K562 (cell line): ENCODE measurements around the gene MEX3D. TPM values are rescaled to one million over a fixed set of nuclear protein-coding genes. Genes with fewer than 3 reads are reported as not detected.

Experiments used
- ATAC-seq: fragments of 200-7000 bp; cut with Tn5 transposase; 3 replicates; pipeline ENCODE4 v1.9.1; 2020; ENCODE audit warnings: moderate library complexity
- BruUV-seq: library from RNA; stranded (reverse); fragments of 400-500 nt; replicated peaks from 2 replicates; lab custom pipeline; 2021; lab: Mats Ljungman, UMichigan
- CTCF ChIA-PET: fragments of 300-600 bp; formaldehyde crosslinking; extraction: SDS; loops from one replicate; lab custom pipeline; 2021; ENCODE audit warnings: low intra/inter-chr PET ratio; lab: Yijun Ruan, JAX
- POLR2A ChIA-PET: fragments of 300-600, 350-650 bp; sonication (Branson Sonifier 250); formaldehyde crosslinking; extraction: SDS; loops from one replicate; lab custom pipeline; 2021; ENCODE audit warnings: antibody characterized with exemption, inconsistent platforms; lab: Yijun Ruan, JAX
- DNase-seq, 4 experiments: peaks; one replicate each; pipeline versions ENCODE4 v3.0.0 to v3.0.0-alpha.2; 2011 to 2018; ENCODE audit warnings: low spot score in 3 of 4, mixed read lengths in 3 of 4; ENCODE audit errors: extremely low read depth in 1 of 4
- FAIRE-seq: peaks from 2 replicates; lab custom pipeline; 2011; peaks lifted over from hg19 to GRCh38; lab: Jason Lieb, UNC
- H2AFZ ChIP-seq: 2 replicates; pipeline ENCODE4 v1.6.0; 2011; ENCODE audit warnings: low read depth, low read length, control low read depth, inconsistent platforms
- H3K27ac ChIP-seq: fragments of 200-600 bp; 3 replicates; pipeline ENCODE4 v1.8.0; 2011; ENCODE audit warnings: low read depth, mild to moderate bottlenecking, control low read depth, inconsistent platforms, low read length, moderate library complexity, mixed read lengths; ENCODE audit errors: extremely low read depth
- H3K27me3 ChIP-seq, 2 experiments: fragments of 300-600 bp in 1 of 2; 2 replicates in 1 of 2; 3 replicates in 1 of 2; pipeline versions ENCODE4 v1.6.0 to v1.8.0; 2011; ENCODE audit warnings: inconsistent platforms in 2 of 2, low read length in 2 of 2, mild to moderate bottlenecking in 1 of 2, mixed read lengths in 1 of 2, moderate library complexity in 1 of 2; ENCODE audit not compliant: control insufficient read depth in 2 of 2, insufficient read depth in 2 of 2
- H3K36me3 ChIP-seq: fragments of 300-600 bp; 3 replicates; pipeline ENCODE4 v1.8.0; 2011; ENCODE audit warnings: mild to moderate bottlenecking, low read length, inconsistent platforms; ENCODE audit not compliant: control insufficient read depth, insufficient read depth
- H3K4me1 ChIP-seq, 2 experiments: fragments of 200-600 bp in 1 of 2; replicated peaks in 1 of 2; 2 replicates in 1 of 2; 3 replicates in 1 of 2; pipeline versions ENCODE4 v1.5.1 to v1.8.0; 2011; ENCODE audit warnings: inconsistent platforms in 2 of 2, low read length in 2 of 2, mild to moderate bottlenecking in 1 of 2, mixed read lengths in 1 of 2, moderate library complexity in 1 of 2; ENCODE audit not compliant: control insufficient read depth in 2 of 2, insufficient read depth in 2 of 2
- H3K4me2 ChIP-seq: 2 replicates; pipeline ENCODE4 v1.6.1; 2011; ENCODE audit warnings: low read length, control low read depth, inconsistent platforms, mixed read lengths; ENCODE audit not compliant: insufficient read depth
- H3K4me3 ChIP-seq: fragments of 200-600 bp; sonication (generic), shearing (Covaris generic); 2 replicates; pipeline ENCODE4 v1.5.1; 2016; ENCODE audit warnings: control low read depth, inconsistent platforms
- H3K79me2 ChIP-seq: fragments of 200-600 bp; 3 replicates; pipeline ENCODE4 v1.8.0; 2011; ENCODE audit warnings: low read length, inconsistent platforms; ENCODE audit not compliant: control insufficient read depth, insufficient read depth
- H3K9ac ChIP-seq, 2 experiments: 2 replicates each; pipeline versions ENCODE4 v1.6.0 to v1.6.1; 2011; ENCODE audit warnings: low read depth in 2 of 2, low read length in 2 of 2, control low read depth in 1 of 2, inconsistent platforms in 1 of 2, mild to moderate bottlenecking in 1 of 2, mixed read lengths in 1 of 2; ENCODE audit not compliant: insufficient read depth in 1 of 2
- H3K9me1 ChIP-seq: one replicate; pipeline ENCODE4 v1.6.0; 2011; ENCODE audit warnings: inconsistent platforms, mild to moderate bottlenecking, low read length, moderate library complexity; ENCODE audit not compliant: control insufficient read depth, insufficient read depth
- H3K9me3 ChIP-seq: replicated peaks from 2 replicates; pipeline ENCODE4 v1.5.1; 2011; ENCODE audit warnings: low read depth, low read length, inconsistent platforms; ENCODE audit not compliant: control insufficient read depth, insufficient read depth
- H4K20me1 ChIP-seq: replicated peaks from 2 replicates; pipeline ENCODE4 v1.6.1; 2011; ENCODE audit warnings: low read length, inconsistent platforms, mixed read lengths; ENCODE audit not compliant: control insufficient read depth, insufficient read depth
- THRB ChIP-seq: fragments of 450-650 bp; formaldehyde crosslinking; conservative IDR thresholded peaks from 2 replicates; pipeline ENCODE4 v1.4.0; 2022; ENCODE audit warnings: mild to moderate bottlenecking, missing genetic modification characterization
- USF1 ChIP-seq: sonication (generic); formaldehyde crosslinking; IDR thresholded peaks from 2 replicates; pipeline ENCODE4 v1.9.0; 2022; ENCODE audit warnings: mild to moderate bottlenecking, missing genetic modification reagents
- YY1 ChIP-seq, 3 experiments: IDR thresholded peaks; 2 replicates each; pipeline ENCODE4 v1.6.1; 2011; ENCODE audit warnings: low read length in 2 of 3, mild to moderate bottlenecking in 2 of 3, moderate library complexity in 2 of 3, borderline replicate concordance in 1 of 3, control low read depth in 1 of 3, low read depth in 1 of 3; ENCODE audit not compliant: insufficient read depth in 3 of 3, insufficient replicate concordance in 2 of 3, control insufficient read depth in 1 of 3, insufficient read length in 1 of 3; ENCODE audit errors: extremely low read depth in 1 of 3
- ZNF592 ChIP-seq: fragments of 450-650 bp; IDR thresholded peaks from 2 replicates; pipeline ENCODE4 v1.6.1; 2017; ENCODE audit warnings: antibody characterized with exemption, mild to moderate bottlenecking
- WGBS: fragments of 100-300 bp; shearing (Covaris generic); methylation state at CpG from one replicate; pipeline ENCODE4 v1.1.6; 2016; ENCODE audit warnings: low coverage, mixed read lengths; ENCODE audit not compliant: insufficient coverage; ENCODE audit errors: missing lambda C conversion rate; 5-methylcytosine and 5-hydroxymethylcytosine counted together
- in situ Hi-C: fragments of 300-500 bp; cut with MboI; formaldehyde crosslinking; loops from 4 replicates; pipeline ENCODE4 v1.15.0; 2018; ENCODE audit warnings: inconsistent platforms, mixed read lengths
- intact Hi-C: fragments of 100-400 bp; cut with micrococcal nuclease; formaldehyde crosslinking; loops from 2 replicates; pipeline ENCODE4 v1.14.2; 2022
- polyA plus RNA-seq, 8 experiments: library from polyadenylated mRNA; depleted of rRNA in 4 of 8; stranded (reverse) in 5 of 8; unstranded in 3 of 8; fragments of >200 nt; fragmentation: Nextera tagmentation in 2 of 8; fragmentation: Illumina TruSeq in 1 of 8; extraction: Ambion mirVana in 2 of 8; extraction: Trizol in 1 of 8; gene quantifications; 2 replicates each; pipeline versions ENCODE4 v1.2.1 to v1.2.3, GENCODE V29; 2011 to 2014; ENCODE audit warnings: inconsistent platforms in 1 of 8, missing spikeins in 1 of 8
- total RNA-seq, 7 experiments: library from RNA; depleted of rRNA in 6 of 7; stranded (reverse); fragments of >200 nt in 6 of 7; fragmentation: Illumina TruSeq in 2 of 7; extraction: Trizol in 2 of 7; gene quantifications; 2 replicates each; pipeline versions ENCODE4 v1.2.1 to v1.2.3, GENCODE V29; 2011 to 2021; ENCODE audit warnings: low replicate concordance in 1 of 7

Gene MEX3D
- total and polyA plus RNA-seq, 9 of the 15 experiments (the other 6 are each of a cell fraction or from before 2014, with no cell fraction given) = 1.7 to 39.3 (median 5.7) TPM

- TF ChIP-seq ZNF592 = no peak
Measured at GRCh38 chr19:1590641-1591397, 22.7 kb upstream of the MEX3D start (continued).

- no peak overlapping the region for H3K4me3 ChIP-seq
- POLR2A ChIA-PET = interaction anchor here (0.6 to 6.6 kb wide), 7 partner anchors 9 to 648 kb away, joined by 3 to 40 read pairs (median 3); partner anchors contain the start of gene PLEKHJ1
- no peaks in the 10 kb centered on the region for H3K9me1 ChIP-seq
- FAIRE-seq (no peak), DNase-seq (no peak), ATAC-seq (no peak)
- intact Hi-C loops = no loop called here
- no peaks in the 10 kb centered on the region for H3K27me3 ChIP-seq
- no peak overlapping the region for H2AFZ ChIP-seq
- 0 out of 2 replicates have a peak, but pooled peaks cover 8% of the 10 kb centered on the region for H4K20me1 ChIP-seq
- WGBS = 91% methylated on average over 9 of the region's 9 CpGs
- no peak overlapping the region for H3K4me2 ChIP-seq
- peaks cover 15 to 28% of the 10 kb centered on the region in 2 experiments for H3K4me1 ChIP-seq
- CTCF ChIA-PET = no interaction called here
- H3K9me3 ChIP-seq = no peaks in the 10 kb centered on the region
- BruUV-seq = no TSS peak
- H3K9ac ChIP-seq = no peak overlapping the region
- no peak overlapping the region for H3K27ac ChIP-seq
- peaks cover 72% of the 10 kb centered on the region for H3K79me2 ChIP-seq
- in situ Hi-C loops = no loop called here
- peaks cover 63% of the 10 kb centered on the region; the same call in 2 of the 3 replicates for H3K36me3 ChIP-seq
- TF ChIP-seq USF1 (CRISPR knock-in tag) (no peak), ZNF592 (no peak), YY1 (IDR thresholded peaks at IDR 0.05; ENCODE audit: borderline replicate concordance in 1 of 3, control insufficient read depth in 1 of 3, extremely low read depth in 1 of 3, insufficient read depth in 3 of 3, insufficient read length in 1 of 3, insufficient replicate concordance in 2 of 3, low read depth in 1 of 3, low read length in 2 of 3) (no peak), THRB (CRISPR knock-in tag) (no peak)
Measured at GRCh38 chr19:1587872-1588271, 19.7 kb upstream of the MEX3D start.
